Mesenteric fat pad (tissue), 1 donor: ENCODE data around the gene PGBD5. TPM values are rescaled to one million over a fixed set of nuclear protein-coding genes. Genes with fewer than 3 reads are reported as not detected.
"Not testable (repeated sequence)": the region's sequence is repeated elsewhere in the genome, so short reads cannot be mapped to it uniquely, and the experiment has no call there.

Experiments
- DNase-seq: peaks from one replicate; pipeline ENCODE4 v3.0.0-alpha.2; 2020; ENCODE audit warnings: low spot score
- total RNA-seq: library from RNA; stranded (reverse); fragmentation: NEBNext Ultra II Directional; extraction: Animal tissue kit (Norgen Biotek cat#: 25700); gene quantifications from one replicate; pipeline ENCODE4 v1.2.1, GENCODE V29; 2021
- donor health status: DM: yes; HTN: yes; CAD: no.

The PGBD5 gene
- total RNA-seq, 1 donor from 2014 or later, result 1.4 TPM

GRCh38 chr1:230425252-230426091 is 660 bp downstream of the PGBD5 start:
- no peak for DNase-seq

- no peak for DNase-seq
Measured at GRCh38 chr1:230424391-230425251, 1.5 kb downstream of the PGBD5 start.

GRCh38 chr1:230423951-230424350 is 2.2 kb downstream of the PGBD5 start:
- DNase-seq, result no peak

- DNase-seq, result no peak
Measured at GRCh38 chr1:230423261-230423660, 2.9 kb downstream of the PGBD5 start.

- DNase-seq, result no peak
Measured at GRCh38 chr1:230422221-230422981, 3.7 kb downstream of the PGBD5 start.

GRCh38 chr1:230421481-230421880 is 4.7 kb downstream of the PGBD5 start:
- DNase-seq, result no peak

GRCh38 chr1:230420372-230420771 is 5.8 kb downstream of the PGBD5 start:
- DNase-seq, result not testable (repeated sequence)

- no peak for DNase-seq
Measured at GRCh38 chr1:230416430-230416829, 9.7 kb downstream of the PGBD5 start.

GRCh38 chr1:230415405-230416132 is 10.6 kb downstream of the PGBD5 start:
- DNase-seq, result no peak

- DNase-seq, result no peak
Measured at GRCh38 chr1:230414694-230415093, 11.4 kb downstream of the PGBD5 start.

- no peak for DNase-seq
Measured at GRCh38 chr1:230414102-230414501, 12.0 kb downstream of the PGBD5 start.

- no peak for DNase-seq
Measured at GRCh38 chr1:230413061-230413460, 13.1 kb downstream of the PGBD5 start.

GRCh38 chr1:230408971-230409370 is 17.2 kb downstream of the PGBD5 start:
- no peak for DNase-seq

- no peak for DNase-seq
Measured at GRCh38 chr1:230407351-230407750, 18.8 kb downstream of the PGBD5 start.

- not testable (repeated sequence) for DNase-seq
Measured at GRCh38 chr1:230406727-230407126, 19.4 kb downstream of the PGBD5 start.

GRCh38 chr1:230403442-230403841 is 22.7 kb downstream of the PGBD5 start:
- DNase-seq, result no peak

GRCh38 chr1:230401763-230402294 is 24.3 kb downstream of the PGBD5 start:
- DNase-seq, result no peak

GRCh38 chr1:230401101-230401500 is 25.0 kb downstream of the PGBD5 start:
- no peak for DNase-seq

GRCh38 chr1:230400007-230400344 is 26.2 kb downstream of the PGBD5 start:
- no peak for DNase-seq

GRCh38 chr1:230399321-230400006 is 26.7 kb downstream of the PGBD5 start:
- DNase-seq, result no peak
